ENCODE data around the gene ZNF628. TPM values are rescaled to one million over a fixed set of nuclear protein-coding genes. Genes with fewer than 3 reads are reported as not detected.
A peak's percentile ranks its signal among the peaks of the same experiment; 100 is the strongest.

The ZNF628 gene
- total RNA-seq = 7.3 and 15.8 TPM in 2 replicates

DNA sequence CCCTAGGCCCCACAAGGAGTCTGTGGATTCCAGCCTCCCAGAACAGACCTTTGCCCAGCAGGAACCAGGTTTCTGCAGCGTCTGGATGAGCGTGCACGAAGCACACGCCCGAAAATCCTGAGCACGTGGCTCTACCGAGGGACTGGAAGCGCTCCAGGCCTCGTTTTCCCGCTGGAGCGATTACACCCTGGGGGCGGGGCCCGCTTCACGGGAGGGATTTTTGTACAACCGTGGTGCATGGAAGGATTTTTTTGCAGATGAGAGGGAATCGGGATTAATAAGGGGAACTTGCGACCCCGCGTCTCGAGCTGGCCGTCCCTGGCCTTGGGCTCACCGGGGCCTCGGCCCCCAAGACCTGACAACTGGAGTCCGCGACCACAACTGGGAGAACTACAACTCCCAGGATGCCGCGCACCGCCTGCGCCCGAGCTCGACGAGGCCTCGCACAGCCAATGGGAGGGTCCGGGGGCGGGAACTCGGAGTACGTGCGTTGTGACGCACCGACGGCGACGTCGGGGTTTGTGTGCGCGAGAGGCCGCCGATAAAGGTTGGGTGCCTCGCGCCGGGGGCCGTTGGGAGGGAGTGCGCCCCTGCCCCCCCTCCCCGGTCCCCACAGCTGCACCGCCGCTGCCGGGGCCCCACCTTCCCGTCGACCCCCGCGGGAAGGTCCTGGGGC is at the start of gene ZNF628:
TSS of gene ZNF628 (plus strand) at position 518 of the 676 bp plus-strand sequence. CDS start 3,294 bp downstream, outside the sequence.
- TF ChIP-seq, protein P1, sequence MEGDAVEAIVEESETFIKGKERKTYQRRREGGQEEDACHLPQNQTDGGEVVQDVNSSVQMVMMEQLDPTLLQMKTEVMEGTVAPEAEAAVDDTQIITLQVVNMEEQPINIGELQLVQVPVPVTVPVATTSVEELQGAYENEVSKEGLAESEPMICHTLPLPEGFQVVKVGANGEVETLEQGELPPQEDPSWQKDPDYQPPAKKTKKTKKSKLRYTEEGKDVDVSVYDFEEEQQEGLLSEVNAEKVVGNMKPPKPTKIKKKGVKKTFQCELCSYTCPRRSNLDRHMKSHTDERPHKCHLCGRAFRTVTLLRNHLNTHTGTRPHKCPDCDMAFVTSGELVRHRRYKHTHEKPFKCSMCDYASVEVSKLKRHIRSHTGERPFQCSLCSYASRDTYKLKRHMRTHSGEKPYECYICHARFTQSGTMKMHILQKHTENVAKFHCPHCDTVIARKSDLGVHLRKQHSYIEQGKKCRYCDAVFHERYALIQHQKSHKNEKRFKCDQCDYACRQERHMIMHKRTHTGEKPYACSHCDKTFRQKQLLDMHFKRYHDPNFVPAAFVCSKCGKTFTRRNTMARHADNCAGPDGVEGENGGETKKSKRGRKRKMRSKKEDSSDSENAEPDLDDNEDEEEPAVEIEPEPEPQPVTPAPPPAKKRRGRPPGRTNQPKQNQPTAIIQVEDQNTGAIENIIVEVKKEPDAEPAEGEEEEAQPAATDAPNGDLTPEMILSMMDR (IDR thresholded peaks at IDR 0.05; ENCODE audit: insufficient read depth, low read length, poor library complexity, severe bottlenecking) = no peak
- DNase-seq (ENCODE audit: low read depth) = peak; percentile 88
- no peaks in the 10 kb centered on the region for H3K36me3 ChIP-seq (ENCODE audit: control insufficient read depth, insufficient read depth, low read length)
- H3K27me3 ChIP-seq (ENCODE audit: control insufficient read depth, insufficient read depth, low read length) = no peaks in the 10 kb centered on the region
- peak within 1 kb of the TSS; percentile 49 for H3K4me3 ChIP-seq (ENCODE audit: low read depth, low read length)

DNA sequence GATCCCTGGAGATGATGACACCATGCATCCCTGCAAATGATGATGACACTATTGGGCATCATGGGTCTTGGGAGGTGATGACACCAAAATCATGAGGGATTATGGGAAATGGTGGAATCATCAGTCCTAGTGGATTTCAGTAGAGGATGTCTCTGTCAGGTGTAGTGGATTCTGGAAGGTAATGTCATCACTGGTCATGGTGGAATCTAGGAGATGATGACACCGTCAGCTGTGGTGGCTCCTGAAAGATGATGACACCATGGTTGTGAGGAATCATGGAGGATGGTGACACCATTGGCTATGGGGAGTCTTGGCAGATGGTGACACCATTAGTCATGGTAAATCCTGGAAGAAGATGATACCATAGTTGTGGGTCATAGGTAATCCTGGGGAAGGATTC is 45.2 kb upstream of the ZNF628 start:
- H3K4me3 ChIP-seq (ENCODE audit: low read depth, low read length) = no peak overlapping the region
- no peak for DNase-seq (ENCODE audit: low read depth)
- TF ChIP-seq, protein P1 (IDR thresholded peaks at IDR 0.05; ENCODE audit: insufficient read depth, low read length, poor library complexity, severe bottlenecking) = no peak
- H3K27me3 ChIP-seq (ENCODE audit: control insufficient read depth, insufficient read depth, low read length) = peaks cover 34% of the 10 kb centered on the region
- no peaks in the 10 kb centered on the region for H3K36me3 ChIP-seq (ENCODE audit: control insufficient read depth, insufficient read depth, low read length)

DNA sequence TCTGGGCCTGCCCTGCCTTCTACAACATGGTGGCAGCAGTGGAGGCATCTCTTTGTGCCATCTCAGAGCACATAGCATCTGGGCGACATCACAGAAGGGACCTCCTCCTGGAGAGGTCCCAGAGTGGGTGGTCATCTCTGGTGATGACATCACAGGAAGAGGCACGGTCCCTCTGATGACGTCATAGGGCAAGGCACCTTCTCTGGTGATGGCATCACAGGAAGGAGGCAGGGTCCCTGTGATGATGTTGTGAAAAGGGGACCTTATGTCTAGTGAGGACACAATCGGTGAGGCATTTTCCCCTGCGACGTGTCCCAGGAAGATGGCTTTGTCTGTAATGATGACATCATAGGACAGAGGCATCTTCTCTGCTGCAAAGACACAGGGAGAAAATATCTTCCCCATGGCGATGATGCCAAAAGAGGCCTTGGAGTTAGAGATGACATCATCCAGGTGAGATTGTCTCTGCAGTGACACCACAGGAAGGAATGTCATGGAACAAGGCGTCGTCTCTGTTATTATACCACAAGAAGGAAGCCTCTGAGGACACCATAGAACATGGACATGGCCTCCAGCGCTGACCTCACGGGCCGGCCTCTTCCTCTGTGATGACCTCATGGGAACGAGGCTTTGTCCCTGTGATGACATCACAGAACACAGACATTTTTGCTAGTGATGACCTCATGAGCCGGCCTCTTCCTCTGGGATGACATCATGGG is 44.0 kb upstream of the ZNF628 start:
- Histone ChIP-seq H3K36me3 (ENCODE audit: control insufficient read depth, insufficient read depth, low read length) (no peaks in the 10 kb centered on the region), H3K4me3 (ENCODE audit: low read depth, low read length) (no peak overlapping the region), H3K27me3 (ENCODE audit: control insufficient read depth, insufficient read depth, low read length) (peaks cover 34% of the 10 kb centered on the region)
- TF ChIP-seq, protein P1 (IDR thresholded peaks at IDR 0.05; ENCODE audit: insufficient read depth, low read length, poor library complexity, severe bottlenecking) = no peak
- DNase-seq (ENCODE audit: low read depth) = no peak

DNA sequence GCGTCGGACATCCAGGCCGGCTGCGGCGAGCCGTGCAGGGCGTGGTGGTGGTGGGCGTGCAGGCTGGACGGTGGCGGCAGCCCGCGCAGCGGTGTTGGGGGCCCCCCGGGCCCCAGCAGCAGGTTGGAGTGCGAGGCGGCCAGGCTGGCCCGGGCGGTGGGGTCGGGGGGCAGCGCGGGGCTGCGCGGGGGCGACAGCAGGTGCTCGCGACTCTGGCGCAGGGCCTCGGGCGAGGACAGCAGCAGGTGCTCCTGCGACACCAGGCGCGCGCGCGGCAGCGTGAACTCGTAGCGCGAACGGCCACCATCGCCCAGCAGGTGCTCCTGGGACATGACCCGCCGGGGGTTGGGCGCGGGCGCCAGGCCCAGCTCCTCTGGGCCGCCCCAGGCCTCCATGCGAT is 43.1 kb upstream of the ZNF628 start:
- Histone ChIP-seq H3K27me3 (ENCODE audit: control insufficient read depth, insufficient read depth, low read length) (peaks cover 37% of the 10 kb centered on the region), H3K36me3 (ENCODE audit: control insufficient read depth, insufficient read depth, low read length) (no peaks in the 10 kb centered on the region), H3K4me3 (ENCODE audit: low read depth, low read length) (no peak overlapping the region)
- TF ChIP-seq, protein P1 (IDR thresholded peaks at IDR 0.05; ENCODE audit: insufficient read depth, low read length, poor library complexity, severe bottlenecking) = no peak
- DNase-seq (ENCODE audit: low read depth) = no peak

DNA sequence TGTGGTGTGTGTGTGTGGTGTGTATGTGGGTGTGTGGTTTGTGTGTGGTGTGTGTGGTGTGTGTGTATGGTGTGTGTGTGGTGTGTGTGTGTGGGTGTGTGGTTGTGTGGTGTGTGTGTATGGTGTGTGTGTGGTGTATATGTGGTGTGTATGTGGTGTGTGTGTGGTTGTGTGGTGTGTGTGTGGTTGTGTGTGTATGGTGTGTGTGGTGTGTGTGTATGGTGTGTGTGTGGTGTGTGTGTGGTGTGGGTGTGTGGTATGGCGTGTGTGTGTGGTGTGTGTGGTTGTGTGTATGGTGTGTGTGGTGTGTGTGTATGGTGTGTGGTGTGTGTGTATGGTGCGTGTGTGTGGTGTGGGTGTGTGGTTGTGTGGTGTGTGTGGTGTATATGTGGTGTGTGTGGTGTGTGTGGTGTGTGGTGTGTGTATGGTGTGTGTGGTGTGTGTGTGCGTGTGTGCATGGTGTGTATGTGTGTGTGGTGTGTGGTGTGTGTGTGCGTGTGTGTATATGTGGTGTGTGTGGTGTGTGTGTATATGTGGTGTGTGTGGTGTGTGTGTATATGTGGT is 42.0 kb upstream of the ZNF628 start:
- TF ChIP-seq, protein P1 (IDR thresholded peaks at IDR 0.05; ENCODE audit: insufficient read depth, low read length, poor library complexity, severe bottlenecking) = no peak
- Histone ChIP-seq H3K36me3 (ENCODE audit: control insufficient read depth, insufficient read depth, low read length) (no peaks in the 10 kb centered on the region), H3K4me3 (ENCODE audit: low read depth, low read length) (no peak overlapping the region), H3K27me3 (ENCODE audit: control insufficient read depth, insufficient read depth, low read length) (peaks cover 42% of the 10 kb centered on the region)
- DNase-seq (ENCODE audit: low read depth) = no peak

All from kidney epithelial cell (primary cell).